Neural cell (in vitro differentiated cells): ENCODE measurements around the gene PDIA6. TPM values are rescaled to one million over a fixed set of nuclear protein-coding genes. Genes with fewer than 3 reads are reported as not detected.

Experiments used
- H2AFZ ChIP-seq: fragments of 200-600, 300-800 bp; sonication (generic), shearing (Covaris generic); 2 replicates; pipeline ENCODE4 v1.6.0; 2014; ENCODE audit warnings: low read depth, mild to moderate bottlenecking, antibody characterized with exemption, low read length, moderate library complexity
- H3F3A ChIP-seq: fragments of 200-600 bp; shearing (Covaris generic); 2 replicates; pipeline ENCODE4 v1.6.1; 2016; ENCODE audit warnings: mild to moderate bottlenecking, moderate library complexity, mixed read lengths, antibody characterized with exemption, low read length; ENCODE audit not compliant: insufficient read depth, poor library complexity, severe bottlenecking
- H3K27ac ChIP-seq: fragments of 200-600, 300-800 bp; sonication (generic), shearing (Covaris generic); 2 replicates; pipeline ENCODE4 v1.5.1; 2014; ENCODE audit warnings: mild to moderate bottlenecking, low read length, moderate library complexity
- H3K27me3 ChIP-seq: fragments of 300-800, 200-600 bp; sonication (generic), shearing (Covaris generic); 2 replicates; pipeline ENCODE4 v1.6.0; 2014; ENCODE audit warnings: mild to moderate bottlenecking, low read depth, low read length, moderate library complexity; ENCODE audit not compliant: insufficient read depth
- H3K36me3 ChIP-seq: fragments of 300-800, 200-600 bp; sonication (generic), shearing (Covaris generic); 2 replicates; pipeline ENCODE4 v1.5.1; 2014; ENCODE audit warnings: mild to moderate bottlenecking, antibody characterized with exemption, low read length, moderate library complexity; ENCODE audit not compliant: insufficient read depth
- H3K4me2 ChIP-seq: fragments of 300-800, 200-600 bp; sonication (generic), shearing (Covaris generic); 2 replicates; pipeline ENCODE4 v1.6.0; 2014; ENCODE audit warnings: mild to moderate bottlenecking, low read length
- H3K4me3 ChIP-seq: fragments of 300-800, 200-600 bp; sonication (generic), shearing (Covaris generic); 2 replicates; pipeline ENCODE4 v1.5.1; 2014; ENCODE audit warnings: mild to moderate bottlenecking, low read length, moderate library complexity
- H3K79me2 ChIP-seq: fragments of 200-600 bp; shearing (Covaris generic); replicated peaks from 2 replicates; pipeline ENCODE4 v1.6.0; 2014; ENCODE audit warnings: mild to moderate bottlenecking, low read length, moderate library complexity; ENCODE audit not compliant: insufficient read depth
- H3K9ac ChIP-seq: fragments of 300-800, 200-600 bp; sonication (generic), shearing (Covaris generic); 2 replicates; pipeline ENCODE4 v1.6.1; 2016; ENCODE audit warnings: mild to moderate bottlenecking, low read length, mixed read lengths
- H3K9me2 ChIP-seq: fragments of 200-600 bp; shearing (Covaris generic); 2 replicates; pipeline ENCODE4 v1.6.1; 2016; ENCODE audit warnings: mild to moderate bottlenecking, low read length, mixed read lengths; ENCODE audit not compliant: insufficient read depth
- H3K9me3 ChIP-seq: fragments of 200-600, 300-800 bp; sonication (generic), shearing (Covaris generic); 2 replicates; pipeline ENCODE4 v1.6.1; 2016; ENCODE audit warnings: mild to moderate bottlenecking, mixed run types, low read length, moderate library complexity, mixed read lengths
- H4K20me1 ChIP-seq: fragments of 200-600 bp; shearing (Covaris generic); 2 replicates; pipeline ENCODE4 v1.6.1; 2016; ENCODE audit warnings: mild to moderate bottlenecking, mixed run types; ENCODE audit not compliant: insufficient read depth
- EP300 ChIP-seq: fragments of 450-650 bp; conservative IDR thresholded peaks from 2 replicates; pipeline ENCODE4 v1.6.1; 2014; ENCODE audit warnings: antibody characterized with exemption, mild to moderate bottlenecking, moderate library complexity; ENCODE audit not compliant: poor library complexity, severe bottlenecking
- EZH2 ChIP-seq: fragments of 200-600, 300-800 bp; shearing (Covaris generic), sonication (generic); IDR thresholded peaks from 2 replicates; pipeline ENCODE4 v1.6.1; 2014; ENCODE audit warnings: antibody characterized with exemption, low read length, borderline replicate concordance, mild to moderate bottlenecking; ENCODE audit not compliant: insufficient read depth, poor library complexity, severe bottlenecking
- MXI1 ChIP-seq: fragments of 450-650 bp; conservative IDR thresholded peaks from 2 replicates; pipeline ENCODE4 v1.6.1; 2014; ENCODE audit warnings: antibody characterized with exemption, mild to moderate bottlenecking; ENCODE audit not compliant: poor library complexity, severe bottlenecking
- POLR2AphosphoS5 ChIP-seq: IDR thresholded peaks from 2 replicates; pipeline ENCODE4 v1.6.1; 2012
- RAD21 ChIP-seq: fragments of 450-650 bp; conservative IDR thresholded peaks from 2 replicates; pipeline ENCODE4 v1.6.1; 2014; ENCODE audit warnings: antibody characterized with exemption, mild to moderate bottlenecking, moderate library complexity
- SMC3 ChIP-seq: fragments of 450-650 bp; conservative IDR thresholded peaks from 2 replicates; pipeline ENCODE4 v1.6.1; 2014; ENCODE audit warnings: antibody characterized with exemption, mild to moderate bottlenecking, moderate library complexity; ENCODE audit not compliant: poor library complexity
- TAF1 ChIP-seq: IDR thresholded peaks from 2 replicates; pipeline ENCODE4 v1.6.1; 2012; ENCODE audit warnings: low read depth
- polyA plus RNA-seq: library from polyadenylated mRNA; depleted of rRNA; stranded (reverse); fragments of >200 nt; gene quantifications from 2 replicates; pipeline ENCODE4 v1.2.3, GENCODE V29; 2014
- TF ChIP-seq, protein P1 (sequence below): fragments of 450-650 bp; IDR thresholded peaks from 2 replicates; pipeline ENCODE4 v1.5.1; 2014; ENCODE audit warnings: antibody characterized with exemption, mild to moderate bottlenecking, moderate library complexity; ENCODE audit not compliant: poor library complexity, severe bottlenecking
- TF ChIP-seq, protein P2 (sequence below): IDR thresholded peaks from 2 replicates; pipeline ENCODE4 v1.6.1; 2012; ENCODE audit warnings: borderline replicate concordance

The PDIA6 gene
- polyA plus RNA-seq, 1 donor from 2014 or later = 124 TPM

DNA sequence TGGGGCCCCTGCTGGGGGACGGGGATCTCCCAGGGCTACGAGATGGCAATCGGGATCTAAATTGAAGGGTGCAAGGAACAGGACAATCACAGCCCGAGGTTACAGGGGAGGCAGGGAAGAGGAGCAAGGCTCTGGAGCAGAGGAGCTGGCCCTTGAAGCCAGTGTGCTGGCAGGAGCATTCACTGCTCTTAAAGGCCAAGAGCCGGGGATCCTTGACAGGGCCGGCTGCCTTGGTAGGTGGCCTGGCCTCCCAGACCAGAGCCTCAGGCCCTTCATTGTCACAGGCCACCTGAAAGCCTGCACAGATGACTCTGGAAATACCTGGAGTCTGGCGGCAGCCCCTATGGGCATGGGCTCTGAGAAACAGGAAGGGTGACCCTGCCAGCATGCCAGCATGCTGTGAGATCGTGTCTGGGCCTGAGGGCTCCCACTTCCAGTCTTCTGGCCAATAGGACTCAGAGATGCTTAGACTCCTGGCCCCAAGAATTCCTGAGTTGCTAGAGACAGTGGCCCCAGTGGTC, 38.7 kb downstream of the PDIA6 start:
- TF ChIP-seq SMC3 = no peak
- H3F3A ChIP-seq = no peaks in the 10 kb centered on the region

DNA sequence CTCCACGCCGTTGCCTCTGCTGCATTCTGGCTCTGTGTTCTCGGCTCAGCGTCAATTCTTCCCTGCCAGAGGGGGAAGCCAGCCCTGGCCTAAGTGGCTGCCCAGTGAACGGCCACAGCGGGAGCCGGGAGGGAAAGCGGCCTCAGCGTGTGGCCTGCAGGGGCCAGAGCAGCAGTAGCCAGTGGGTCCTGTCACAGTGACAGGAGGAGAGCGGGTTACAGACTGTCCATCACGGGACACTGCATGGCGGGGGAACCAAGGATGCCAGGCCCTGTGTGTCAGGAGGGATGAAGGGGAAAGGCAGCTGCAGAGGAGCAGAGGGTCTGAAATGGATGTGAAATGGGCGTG, 39.7 kb downstream of the PDIA6 start:
- Histone ChIP-seq H3K79me2 (no peaks in the 10 kb centered on the region), H2AFZ (no peak overlapping the region), H3K9me3 (no peaks in the 10 kb centered on the region), H4K20me1 (no peaks in the 10 kb centered on the region), H3F3A (no peaks in the 10 kb centered on the region), H3K9ac (no peak overlapping the region), H3K4me3 (no peak overlapping the region), H3K27ac (no peak overlapping the region), H3K4me2 (no peak overlapping the region), H3K36me3 (no peaks in the 10 kb centered on the region), H3K27me3 (no peaks in the 10 kb centered on the region), H3K9me2 (no peaks in the 10 kb centered on the region)
- TF ChIP-seq, protein P1, sequence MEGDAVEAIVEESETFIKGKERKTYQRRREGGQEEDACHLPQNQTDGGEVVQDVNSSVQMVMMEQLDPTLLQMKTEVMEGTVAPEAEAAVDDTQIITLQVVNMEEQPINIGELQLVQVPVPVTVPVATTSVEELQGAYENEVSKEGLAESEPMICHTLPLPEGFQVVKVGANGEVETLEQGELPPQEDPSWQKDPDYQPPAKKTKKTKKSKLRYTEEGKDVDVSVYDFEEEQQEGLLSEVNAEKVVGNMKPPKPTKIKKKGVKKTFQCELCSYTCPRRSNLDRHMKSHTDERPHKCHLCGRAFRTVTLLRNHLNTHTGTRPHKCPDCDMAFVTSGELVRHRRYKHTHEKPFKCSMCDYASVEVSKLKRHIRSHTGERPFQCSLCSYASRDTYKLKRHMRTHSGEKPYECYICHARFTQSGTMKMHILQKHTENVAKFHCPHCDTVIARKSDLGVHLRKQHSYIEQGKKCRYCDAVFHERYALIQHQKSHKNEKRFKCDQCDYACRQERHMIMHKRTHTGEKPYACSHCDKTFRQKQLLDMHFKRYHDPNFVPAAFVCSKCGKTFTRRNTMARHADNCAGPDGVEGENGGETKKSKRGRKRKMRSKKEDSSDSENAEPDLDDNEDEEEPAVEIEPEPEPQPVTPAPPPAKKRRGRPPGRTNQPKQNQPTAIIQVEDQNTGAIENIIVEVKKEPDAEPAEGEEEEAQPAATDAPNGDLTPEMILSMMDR = no peak
- TF ChIP-seq MXI1 (no peak), SMC3 (no peak), EZH2 (no peak), EP300 (no peak), TAF1 (no peak), POLR2AphosphoS5 (no peak), RAD21 (no peak)
- TF ChIP-seq, protein P2, sequence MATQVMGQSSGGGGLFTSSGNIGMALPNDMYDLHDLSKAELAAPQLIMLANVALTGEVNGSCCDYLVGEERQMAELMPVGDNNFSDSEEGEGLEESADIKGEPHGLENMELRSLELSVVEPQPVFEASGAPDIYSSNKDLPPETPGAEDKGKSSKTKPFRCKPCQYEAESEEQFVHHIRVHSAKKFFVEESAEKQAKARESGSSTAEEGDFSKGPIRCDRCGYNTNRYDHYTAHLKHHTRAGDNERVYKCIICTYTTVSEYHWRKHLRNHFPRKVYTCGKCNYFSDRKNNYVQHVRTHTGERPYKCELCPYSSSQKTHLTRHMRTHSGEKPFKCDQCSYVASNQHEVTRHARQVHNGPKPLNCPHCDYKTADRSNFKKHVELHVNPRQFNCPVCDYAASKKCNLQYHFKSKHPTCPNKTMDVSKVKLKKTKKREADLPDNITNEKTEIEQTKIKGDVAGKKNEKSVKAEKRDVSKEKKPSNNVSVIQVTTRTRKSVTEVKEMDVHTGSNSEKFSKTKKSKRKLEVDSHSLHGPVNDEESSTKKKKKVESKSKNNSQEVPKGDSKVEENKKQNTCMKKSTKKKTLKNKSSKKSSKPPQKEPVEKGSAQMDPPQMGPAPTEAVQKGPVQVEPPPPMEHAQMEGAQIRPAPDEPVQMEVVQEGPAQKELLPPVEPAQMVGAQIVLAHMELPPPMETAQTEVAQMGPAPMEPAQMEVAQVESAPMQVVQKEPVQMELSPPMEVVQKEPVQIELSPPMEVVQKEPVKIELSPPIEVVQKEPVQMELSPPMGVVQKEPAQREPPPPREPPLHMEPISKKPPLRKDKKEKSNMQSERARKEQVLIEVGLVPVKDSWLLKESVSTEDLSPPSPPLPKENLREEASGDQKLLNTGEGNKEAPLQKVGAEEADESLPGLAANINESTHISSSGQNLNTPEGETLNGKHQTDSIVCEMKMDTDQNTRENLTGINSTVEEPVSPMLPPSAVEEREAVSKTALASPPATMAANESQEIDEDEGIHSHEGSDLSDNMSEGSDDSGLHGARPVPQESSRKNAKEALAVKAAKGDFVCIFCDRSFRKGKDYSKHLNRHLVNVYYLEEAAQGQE = no peak

More for the DNA sequence above, 38.7 kb downstream of the PDIA6 start:
- Histone ChIP-seq H3K9ac (no peak overlapping the region), H3K4me3 (no peak overlapping the region), H3K27me3 (no peaks in the 10 kb centered on the region), H3K9me2 (no peaks in the 10 kb centered on the region), H3K27ac (no peak overlapping the region), H3K4me2 (no peak overlapping the region), H3K9me3 (no peaks in the 10 kb centered on the region), H4K20me1 (no peaks in the 10 kb centered on the region), H2AFZ (no peak overlapping the region), H3K79me2 (no peaks in the 10 kb centered on the region), H3K36me3 (no peaks in the 10 kb centered on the region)
